Metanephros (tissue), 1 donor: ENCODE results near the gene RAP1GAP. TPM values are rescaled to one million over a fixed set of nuclear protein-coding genes. Genes with fewer than 3 reads are reported as not detected.

Source experiments
- total RNA-seq: library from RNA; depleted of rRNA; stranded (reverse); fragments of >200 nt; gene quantifications from one replicate; pipeline ENCODE4 v1.2.3, GENCODE V29; 2014

Gene RAP1GAP
- 20.5 TPM for total RNA-seq

DNA sequence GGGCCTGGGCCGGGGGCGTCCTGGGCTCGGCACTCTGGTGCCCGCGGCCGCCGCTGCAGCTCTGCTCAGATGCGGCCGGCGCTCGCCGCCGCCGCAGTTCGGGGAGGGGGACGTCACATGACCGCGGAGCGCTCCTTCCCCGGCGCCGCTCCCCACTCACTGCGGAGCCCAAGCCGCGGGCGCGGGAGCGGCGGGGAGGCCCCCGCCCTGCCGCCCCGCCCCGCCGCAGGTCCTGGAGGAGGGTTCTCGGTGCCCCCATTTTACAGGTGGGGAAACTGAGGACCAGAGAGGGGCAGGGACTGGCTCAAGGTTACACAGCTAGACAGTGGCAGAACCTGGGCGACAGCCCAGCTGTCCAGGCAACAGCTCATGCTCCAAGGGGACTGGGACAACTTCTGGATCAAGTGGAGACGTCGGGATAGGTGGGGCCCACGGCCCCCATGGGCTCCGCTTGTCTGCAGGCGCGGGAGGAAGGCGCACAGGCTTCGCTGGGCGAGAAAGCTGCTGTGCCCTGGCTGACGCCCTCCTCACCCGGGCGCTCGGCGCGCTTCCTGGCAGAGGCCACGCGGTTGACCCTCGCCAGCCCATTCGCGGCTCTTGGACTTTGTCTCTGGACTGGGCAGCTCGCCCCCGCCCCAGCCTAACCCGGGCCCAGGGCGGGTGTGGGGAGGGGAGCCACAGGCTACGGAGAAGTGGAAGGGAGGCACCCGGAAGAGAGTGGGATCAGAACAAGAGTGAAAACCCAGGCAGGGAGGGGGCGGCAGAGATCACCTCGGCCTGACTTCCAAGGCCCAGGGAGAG, at the start of gene RAP1GAP:
TSS of gene RAP1GAP (minus strand) at position 100 of the 801 bp plus-strand sequence. CDS start 49,325 bp downstream, outside the sequence.

Other genes with a start within 250 kb of the RAP1GAP start
- 10.3 TPM for gene NBPF3, start 229.2 kb downstream of the RAP1GAP start, total RNA-seq
- 17.4 TPM for gene ALPL, start 159.9 kb downstream of the RAP1GAP start, total RNA-seq
- gene USP48, start 113.8 kb upstream of the RAP1GAP start, total RNA-seq, result 46.0 TPM
- 0.23 TPM for gene LDLRAD2, start 142.9 kb upstream of the RAP1GAP start, total RNA-seq